COLO668 (cell line): ENCODE data around the gene LNPEP.

Experiments used
- DNase-seq: peaks from one replicate; lab custom pipeline; 2025; ENCODE audit not compliant: unreplicated experiment; lab: John Stamatoyannopoulos, UW

Gene LNPEP

DNA sequence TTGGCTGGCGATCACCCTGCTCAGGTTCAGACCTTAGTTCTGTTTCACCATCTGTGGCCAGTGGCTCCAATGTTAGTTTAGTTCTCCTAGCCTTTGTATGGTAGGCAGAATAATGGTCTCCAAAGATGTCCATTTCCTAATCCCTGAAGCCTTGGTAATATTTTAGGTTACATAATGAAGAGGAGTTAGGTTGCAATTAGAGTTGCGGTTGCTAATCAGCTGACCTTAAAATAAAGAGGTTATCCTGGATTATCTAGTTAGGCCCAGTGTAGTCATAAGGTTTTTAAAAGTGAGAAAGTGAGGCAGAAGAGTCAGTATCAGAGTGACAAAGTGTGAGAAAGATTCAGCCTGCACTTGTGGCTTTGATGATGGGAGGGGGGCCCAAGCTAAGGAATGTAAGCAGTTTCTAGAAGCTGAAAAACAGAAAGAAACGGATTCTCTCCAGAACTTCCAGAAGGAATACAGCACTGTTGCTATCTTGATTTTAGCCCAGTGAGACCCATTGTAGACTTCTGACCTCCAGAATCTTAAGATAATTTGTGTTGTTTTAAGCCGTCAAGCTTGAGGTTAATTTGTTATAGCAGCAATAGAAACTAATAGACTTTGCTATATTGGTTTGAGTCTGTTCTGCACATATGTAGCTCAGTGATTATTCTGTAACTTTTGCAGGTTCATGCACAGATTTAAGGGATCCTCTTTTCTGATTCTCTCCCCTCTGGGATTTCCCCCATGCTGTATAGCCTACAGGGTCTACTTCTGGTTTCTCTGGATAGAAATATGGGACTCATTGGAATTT is 21.6 kb downstream of the LNPEP start:
- no peak for DNase-seq

DNA sequence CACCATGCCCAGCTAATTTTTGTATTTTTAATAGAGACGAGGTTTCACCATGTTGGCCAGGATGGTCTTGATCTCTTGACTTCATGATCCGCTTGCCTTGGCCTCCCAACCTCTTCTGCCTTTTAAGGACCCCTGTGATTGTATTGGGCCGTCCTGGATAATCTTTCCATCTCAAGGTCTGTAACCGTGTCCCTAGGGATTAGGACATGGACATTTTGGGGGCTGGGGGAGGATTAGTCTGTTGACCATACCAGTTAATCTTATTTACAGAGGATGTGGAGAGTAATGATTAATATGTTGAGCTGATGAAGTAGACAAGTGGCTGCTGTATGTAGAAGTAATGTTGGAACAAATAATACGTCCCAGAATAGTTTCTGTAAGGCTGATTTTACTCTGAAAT is 23.1 kb downstream of the LNPEP start:
- no peak for DNase-seq

DNA sequence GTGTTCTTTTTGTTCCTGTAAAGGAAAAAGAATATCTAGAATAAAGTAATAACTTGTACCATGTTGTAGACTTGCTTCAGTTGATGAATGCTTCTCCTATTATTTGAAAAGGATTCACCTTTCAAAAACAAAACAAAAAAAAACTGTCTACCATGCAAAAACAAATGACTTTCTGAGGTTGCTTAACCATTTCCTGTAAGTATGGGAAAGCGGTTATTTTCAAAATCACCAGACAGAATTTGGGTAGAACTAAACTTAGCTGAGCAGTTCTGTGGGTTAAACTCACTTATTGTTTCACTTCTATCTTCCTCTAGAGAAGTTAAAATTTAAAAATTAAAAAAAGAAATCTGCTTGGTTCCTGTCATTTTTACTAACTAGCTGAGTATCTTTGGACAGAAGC is 25.2 kb downstream of the LNPEP start:
- DNase-seq: no peak

DNA sequence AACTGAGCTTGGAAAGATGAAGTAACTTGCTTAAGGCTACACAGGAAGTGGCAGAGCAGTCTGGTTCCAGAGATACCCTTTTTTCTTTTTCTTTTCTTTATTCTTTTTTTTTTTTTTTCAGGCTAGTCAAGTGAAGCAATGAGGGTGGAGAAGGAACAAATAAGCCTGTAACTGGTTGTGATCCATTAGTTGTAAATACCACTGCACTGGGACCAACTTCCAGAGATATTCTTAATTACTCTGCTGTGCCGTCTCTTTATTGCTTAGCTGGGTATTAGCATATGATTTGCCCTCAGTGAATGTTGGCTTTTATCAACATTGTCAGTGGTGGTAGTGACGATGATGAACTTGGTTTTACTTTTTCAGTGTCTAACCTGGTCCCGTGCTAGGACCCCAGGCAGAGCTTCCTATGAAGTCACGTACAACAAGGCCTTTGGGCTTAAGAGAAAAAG is 26.7 kb downstream of the LNPEP start:
- no peak for DNase-seq

DNA sequence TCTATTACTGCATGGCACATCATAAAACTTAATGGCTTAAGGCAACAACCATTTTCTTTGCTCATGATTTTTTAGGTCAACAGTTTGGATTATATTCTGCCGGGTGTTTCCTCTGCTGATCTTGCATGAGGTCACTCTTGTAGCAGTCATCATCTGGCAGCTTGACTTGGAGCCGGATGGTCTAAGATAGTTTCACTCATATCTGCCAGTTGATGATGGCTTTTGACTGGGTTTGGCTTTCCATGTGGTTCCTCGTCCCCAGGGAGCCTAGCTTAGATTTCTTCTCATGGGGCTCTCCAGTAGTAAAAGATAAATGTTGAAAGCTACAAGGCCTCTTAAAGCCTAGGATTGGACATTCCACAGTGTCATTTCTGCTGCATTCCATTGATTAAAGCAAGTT is 27.4 kb downstream of the LNPEP start:
- no peak for DNase-seq

DNA sequence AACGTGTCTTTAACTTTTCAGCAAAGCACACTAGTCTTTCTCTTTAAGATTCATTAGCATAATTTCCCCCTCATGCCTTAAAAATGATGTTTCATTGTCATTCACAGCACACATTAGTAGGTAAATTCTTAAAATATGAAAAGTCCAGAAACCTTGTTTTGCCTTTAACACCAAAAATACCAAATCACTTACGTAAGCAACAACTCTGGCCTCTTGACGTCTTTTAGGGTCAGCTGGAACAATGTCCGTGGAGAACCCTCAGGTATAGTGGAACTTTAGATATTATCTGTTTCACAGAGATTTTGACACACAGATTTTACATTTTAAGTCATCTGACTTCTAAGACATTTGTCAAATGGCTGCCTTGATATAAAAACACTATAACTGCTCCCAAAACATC is 30.9 kb downstream of the LNPEP start:
- DNase-seq: no peak

DNA sequence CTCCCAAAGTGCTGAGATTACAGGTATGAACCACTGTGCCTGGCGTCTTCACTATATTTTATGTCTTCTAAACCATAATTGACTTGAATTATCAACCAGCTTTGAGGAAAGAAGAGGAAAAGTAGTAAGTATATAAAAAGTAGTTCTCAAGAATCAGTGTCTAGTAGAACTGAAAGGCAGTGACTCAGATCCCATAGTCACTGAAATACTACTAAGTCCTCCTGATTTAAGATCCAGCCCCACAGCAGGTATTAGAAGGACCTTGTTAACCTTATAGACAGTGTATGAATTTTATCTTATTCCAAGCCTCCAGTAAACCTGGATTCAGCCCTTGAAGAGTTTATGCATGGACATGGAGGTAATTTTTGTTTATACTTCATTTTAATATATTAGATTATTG is 31.5 kb downstream of the LNPEP start:
- no peak for DNase-seq

DNA sequence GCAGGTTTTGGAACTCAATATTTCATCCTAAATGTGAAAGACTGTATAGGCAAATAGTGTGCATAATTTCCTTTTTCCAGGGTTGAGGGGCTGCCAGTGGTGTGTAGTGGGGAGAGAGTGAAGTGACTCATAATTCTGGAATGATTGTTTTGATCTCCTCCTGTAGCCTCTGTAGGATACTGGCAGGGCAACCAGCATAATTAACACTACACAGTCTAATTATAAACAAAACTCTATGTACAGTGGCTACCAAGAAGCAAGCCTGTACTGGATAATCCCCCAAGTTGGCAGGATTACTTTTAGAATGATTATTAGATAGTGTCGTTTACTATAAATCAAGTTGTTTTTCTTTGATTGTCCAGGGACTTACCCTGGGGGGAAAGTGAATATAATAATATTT is 32.2 kb downstream of the LNPEP start:
- DNase-seq: no peak

DNA sequence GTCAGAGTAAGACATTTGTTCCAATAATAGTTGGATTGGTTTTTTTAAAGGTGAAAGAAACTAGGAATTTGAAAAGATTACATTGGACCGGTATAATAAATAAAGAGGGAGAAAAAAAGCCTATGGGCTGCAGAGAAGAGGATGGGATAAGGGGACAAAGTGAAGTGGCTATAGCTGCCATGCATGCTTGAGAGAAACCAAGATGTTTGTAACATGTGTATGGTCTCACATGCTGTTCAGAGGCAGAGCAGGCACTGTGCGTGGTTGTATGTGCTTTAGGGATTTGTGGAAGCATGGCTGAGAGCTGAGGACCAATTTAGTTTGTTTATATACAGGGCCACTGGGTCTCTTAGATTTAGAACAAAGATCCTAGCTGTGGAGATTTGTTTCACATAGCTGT is 32.7 kb downstream of the LNPEP start:
- DNase-seq: no peak

DNA sequence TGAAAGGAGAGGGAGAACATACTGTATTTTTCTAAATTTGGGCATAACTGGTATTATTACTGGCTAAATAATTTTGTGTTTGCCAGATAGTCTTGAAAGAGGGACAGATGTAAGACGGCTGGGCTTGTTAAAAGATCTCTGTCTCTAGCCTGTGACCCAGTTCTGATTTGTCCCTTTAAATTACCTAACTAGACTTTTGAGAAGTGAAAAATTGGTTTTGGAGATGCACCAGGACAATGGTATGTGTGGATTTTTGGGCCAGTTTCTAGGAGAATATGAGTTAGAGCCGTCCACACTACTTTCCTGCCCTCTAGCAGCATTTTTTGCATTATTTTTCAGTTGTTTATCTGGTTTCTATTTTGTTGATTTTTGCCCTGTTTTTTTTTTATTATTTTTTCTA is 33.5 kb downstream of the LNPEP start:
- DNase-seq: no peak

DNA sequence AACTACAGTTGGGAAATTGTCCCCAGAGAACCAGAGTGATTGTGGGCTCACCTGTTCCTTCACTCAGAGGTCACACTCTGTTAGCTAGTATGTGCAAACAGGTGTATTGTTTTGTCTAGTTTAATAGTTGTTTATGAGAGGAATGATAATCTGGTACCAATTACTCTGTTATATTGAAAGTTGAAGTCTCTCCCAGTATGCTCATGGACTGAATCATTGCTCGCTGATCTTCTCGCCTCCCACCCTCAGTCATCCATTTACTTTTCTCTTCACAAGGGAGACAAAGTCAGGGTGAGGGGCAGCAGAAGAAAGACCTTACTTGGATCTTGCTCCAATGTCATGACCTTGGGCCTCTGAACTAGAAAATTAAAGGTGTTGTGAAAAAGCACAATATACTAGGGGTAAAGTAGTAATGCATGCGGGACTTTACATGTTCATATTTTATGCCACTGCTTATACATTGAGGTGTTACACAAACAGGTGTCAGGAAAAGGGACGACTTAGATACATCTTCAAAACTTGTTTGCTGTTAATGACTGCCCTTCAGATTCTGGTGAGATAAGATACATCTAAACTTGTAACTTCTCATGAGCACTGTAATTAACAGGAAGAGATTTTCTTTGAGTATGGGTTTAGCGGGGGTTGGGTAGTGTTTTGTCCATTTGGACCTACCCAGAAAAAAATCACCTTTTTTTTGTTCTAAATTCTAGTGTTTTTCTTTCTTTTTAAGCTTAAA is 36.9 kb downstream of the LNPEP start:
- no peak for DNase-seq

DNA sequence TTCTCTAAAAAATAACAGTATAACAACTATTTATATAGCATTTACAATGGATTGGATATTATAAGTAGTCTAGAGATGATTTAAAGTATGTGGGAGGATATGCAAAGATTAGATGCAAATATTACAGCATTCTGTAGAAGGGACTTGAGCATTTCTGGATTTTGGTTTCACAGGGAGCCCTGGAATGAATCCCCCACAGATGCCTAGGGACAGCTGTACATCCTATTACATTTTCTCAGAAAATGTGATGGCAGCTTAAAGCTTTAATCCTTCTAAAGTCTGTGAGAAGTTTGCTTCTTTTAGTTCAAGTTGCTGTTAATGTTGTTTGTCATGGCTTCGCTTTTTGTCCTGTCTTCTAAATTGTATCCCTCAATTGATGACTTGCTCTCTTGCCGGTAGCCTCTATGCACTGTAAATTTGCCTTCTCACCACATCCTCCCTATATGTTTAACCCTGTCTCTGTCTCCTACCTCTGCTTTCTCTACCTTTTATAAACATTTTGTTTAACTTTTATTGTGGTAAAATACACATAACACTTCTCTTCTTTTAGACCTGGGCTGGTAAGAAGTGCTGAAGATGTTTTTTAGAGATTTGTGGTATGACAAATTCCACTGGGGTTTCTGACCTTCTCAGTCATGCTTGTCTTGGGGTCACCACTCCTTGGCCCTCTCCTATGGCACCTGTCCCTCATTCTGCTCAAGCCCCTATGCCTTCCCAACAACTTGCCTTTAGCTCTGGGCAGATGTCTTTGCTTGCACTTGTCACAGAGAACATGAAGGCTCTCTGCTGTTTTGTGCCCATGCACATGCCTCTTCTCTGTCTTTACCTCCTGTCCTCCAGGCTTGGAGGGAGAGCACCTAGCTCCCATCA is 37.9 kb downstream of the LNPEP start:
- DNase-seq: no peak

DNA sequence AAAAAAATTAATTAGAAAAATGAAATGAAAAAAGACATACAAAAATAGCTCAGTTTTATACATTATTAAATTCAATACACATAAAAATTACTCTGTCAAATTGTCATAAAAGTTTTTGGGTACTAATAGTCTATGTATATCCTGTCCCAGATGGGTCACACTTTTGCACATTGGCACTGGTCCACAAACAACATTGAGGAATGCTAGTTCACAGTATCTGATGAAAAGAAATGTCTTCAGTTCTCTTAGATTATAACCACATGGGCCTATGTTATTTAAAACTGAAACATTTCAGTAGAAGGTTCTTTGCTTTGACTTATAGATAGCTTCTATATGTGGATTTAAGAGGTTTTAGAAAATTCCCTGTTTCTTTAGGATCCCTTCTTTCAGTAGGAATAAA is 39.8 kb downstream of the LNPEP start:
- DNase-seq: no peak

DNA sequence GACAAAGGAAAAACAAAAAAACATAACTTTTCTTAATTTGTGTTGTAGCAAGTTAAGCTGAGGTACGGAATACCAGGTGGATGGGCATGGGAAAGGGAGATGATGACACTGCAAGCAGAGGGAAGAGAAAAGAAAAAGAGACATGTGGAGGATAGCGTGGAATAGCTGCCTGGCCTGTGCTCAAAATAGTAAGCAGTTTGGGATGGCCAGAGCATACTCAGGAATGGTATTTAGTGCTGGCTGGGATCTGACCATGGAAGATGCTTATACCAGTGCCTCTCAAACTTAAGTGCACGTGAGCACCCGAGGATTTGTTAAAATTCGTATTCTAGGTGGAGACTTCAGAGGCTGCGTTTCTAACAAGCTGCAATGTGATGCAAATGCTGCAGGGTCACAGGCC is 41.3 kb downstream of the LNPEP start:
- no peak for DNase-seq

DNA sequence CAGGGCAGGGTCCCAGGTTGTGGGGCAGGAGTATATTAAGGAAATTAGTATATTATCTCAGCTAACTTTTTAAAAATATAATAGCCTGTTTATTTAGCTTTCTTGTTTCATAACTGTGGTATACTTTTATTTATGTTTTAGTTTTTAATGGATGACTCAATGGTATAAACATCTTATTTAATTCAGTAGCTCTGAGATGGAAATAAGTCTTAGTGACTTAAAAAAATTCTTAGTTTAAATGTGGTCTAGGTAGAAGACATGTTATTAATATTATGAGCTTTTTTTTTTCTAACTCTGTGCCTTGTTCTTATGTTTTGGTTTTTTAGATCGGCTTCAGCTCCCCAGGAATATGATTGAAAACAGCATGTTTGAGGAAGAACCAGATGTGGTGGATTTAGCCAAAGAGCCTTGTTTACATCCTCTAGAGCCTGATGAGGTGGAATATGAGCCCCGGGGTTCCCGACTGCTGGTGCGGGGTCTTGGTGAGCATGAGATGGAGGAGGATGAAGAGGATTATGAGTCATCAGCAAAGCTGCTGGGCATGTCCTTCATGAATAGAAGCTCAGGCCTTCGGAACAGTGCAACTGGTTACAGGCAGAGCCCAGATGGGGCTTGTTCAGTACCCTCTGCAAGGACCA is 43.1 kb downstream of the LNPEP start:
- no peak for DNase-seq

DNA sequence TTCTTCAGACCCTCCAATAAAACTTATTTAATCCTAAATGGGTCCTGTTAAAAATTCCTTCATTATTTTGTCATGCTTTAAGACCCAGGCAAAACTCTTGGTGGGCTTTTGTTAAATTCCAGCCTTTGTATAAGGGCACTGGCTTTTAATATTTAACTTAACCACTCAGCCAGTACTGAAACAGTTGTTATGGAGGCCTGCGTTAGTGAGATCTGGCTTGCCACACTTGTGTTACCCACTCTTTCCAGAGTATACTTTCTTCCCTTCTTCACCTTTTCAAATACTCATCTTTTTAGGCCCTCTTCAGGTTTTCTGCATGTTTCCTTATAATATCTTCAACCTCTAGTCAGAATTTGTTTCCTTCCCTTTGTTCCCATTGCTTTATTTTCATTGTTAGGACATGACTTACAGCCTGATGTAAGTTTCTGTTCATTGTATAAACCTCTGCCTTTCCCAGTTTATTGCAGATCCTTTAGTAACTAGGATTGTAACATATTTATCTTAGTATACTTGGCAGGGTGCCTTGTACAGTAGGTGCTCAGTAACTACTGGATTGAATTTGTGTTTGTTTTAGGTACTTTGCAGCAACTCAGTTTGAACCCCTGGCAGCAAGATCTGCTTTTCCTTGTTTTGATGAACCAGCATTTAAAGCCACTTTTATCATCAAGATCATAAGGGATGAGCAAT is 48.8 kb downstream of the LNPEP start:
- no peak for DNase-seq

DNA sequence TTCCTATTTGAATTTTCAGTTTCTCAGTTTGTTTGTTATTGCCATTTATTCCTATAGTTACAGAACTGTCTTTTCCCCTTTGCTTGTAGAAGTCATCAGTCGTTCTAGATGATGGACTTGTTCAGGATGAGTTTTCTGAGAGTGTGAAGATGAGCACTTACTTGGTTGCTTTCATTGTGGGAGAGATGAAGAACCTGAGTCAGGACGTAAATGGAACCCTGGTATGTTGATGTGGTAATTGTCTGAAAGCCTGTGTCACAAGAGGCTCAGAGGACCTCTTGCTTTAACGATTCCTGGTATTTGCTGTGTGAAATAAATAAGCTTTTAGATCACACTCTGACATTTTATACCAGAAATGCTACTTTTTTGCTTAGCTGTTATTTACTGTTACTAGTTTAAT is 50.6 kb downstream of the LNPEP start:
- DNase-seq: no peak

DNA sequence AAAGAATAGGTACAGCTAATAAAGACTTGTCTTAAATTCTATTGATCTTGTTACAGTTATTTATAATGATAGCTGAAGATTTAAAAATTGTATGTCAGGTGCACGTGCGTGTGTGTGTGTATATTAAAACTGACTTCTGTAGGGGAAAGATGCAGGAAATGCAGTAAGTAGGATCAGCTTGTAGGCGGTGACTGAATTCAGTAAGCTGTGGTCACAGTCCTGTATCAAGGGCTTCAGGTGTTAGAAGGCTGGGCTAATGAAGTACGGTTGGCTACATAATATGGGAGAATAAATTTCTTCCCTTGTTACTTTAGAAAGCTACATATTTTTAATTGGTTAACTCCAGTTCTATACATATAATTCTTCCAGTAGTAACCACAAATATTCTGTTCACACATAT is 54.2 kb downstream of the LNPEP start:
- no peak for DNase-seq

DNA sequence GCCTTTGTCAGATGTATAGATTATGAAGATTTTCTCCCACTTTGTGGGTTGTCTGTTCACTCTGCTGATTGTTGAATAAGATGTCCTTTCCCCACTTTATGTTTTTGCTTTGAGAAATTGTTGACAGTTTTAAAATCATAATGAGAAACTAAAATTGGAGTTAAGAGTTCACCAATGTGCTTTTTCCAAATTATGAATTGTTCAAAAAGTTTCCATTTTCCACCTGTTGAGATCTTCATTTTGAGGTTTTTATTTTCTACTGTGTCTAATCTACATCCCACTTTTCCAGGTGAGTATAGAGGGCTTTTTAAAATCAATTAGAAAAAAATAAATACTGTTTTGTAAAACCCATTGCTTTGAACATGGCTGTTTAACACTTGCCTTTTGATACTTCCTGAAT is 55.8 kb downstream of the LNPEP start:
- DNase-seq: no peak

DNA sequence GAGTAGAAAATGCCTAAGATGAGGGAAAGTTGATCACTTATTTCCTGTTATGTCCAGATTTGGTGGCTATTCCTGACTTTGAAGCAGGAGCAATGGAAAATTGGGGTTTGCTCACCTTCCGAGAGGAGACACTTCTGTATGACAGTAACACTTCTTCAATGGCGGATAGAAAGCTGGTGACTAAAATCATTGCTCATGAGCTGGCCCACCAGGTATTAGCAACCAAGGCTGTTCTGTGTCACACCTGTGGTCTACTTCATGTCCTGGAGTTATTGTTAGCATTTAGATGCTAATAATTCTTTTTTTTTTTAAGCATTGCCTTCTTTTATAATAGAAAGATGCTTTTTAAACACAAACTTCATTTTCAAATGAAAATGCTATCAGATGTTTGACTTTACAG is 57.9 kb downstream of the LNPEP start:
- DNase-seq: no peak

DNA sequence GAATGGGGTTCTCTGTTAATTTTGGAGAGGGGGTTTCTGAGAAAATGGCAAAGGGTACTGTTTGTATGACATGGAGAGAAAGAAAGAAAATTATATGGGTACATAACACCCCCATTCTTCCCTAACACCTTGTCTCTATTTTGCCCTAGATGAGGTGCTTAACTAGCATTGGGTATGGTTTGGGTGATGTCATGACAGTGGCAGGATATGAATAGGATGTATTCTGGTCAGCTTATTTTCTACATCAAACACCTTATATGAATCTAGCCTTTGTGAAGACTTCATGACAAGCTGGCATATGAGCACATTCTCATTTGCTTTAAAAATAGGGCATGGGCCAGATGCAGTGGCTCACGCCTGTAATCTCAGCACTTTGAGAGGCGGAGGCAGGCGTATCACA is 58.6 kb downstream of the LNPEP start:
- DNase-seq: no peak
